HG02588 (cell line): ENCODE data around the gene ELAVL1.
A peak's percentile ranks its signal among the peaks of the same experiment; 100 is the strongest.
"Not testable (repeated sequence)": the region's sequence is repeated elsewhere in the genome, so short reads cannot be mapped to it uniquely, and the experiment has no call there.

ENCODE experiments used
- ATAC-seq: cut with Tn5 transposase; IDR thresholded peaks from one replicate; pipeline ENCODE4 v1.9.1; 2021; ENCODE audit warnings: mild to moderate bottlenecking, moderate library complexity; ENCODE audit not compliant: unreplicated experiment

The ELAVL1 gene

GRCh38 chr19:7924241-7924640, 81.2 kb downstream of the ELAVL1 start:
- no peak for ATAC-seq

- no peak for ATAC-seq
These were observed 81.9 kb downstream of the ELAVL1 start for GRCh38 chr19:7923295-7924191.

GRCh38 chr19:7922836-7923195, 82.6 kb downstream of the ELAVL1 start:
- no peak for ATAC-seq

- no peak for ATAC-seq
These were observed 83.2 kb downstream of the ELAVL1 start for GRCh38 chr19:7921967-7922835.

- no peak for ATAC-seq
These were observed 84.0 kb downstream of the ELAVL1 start for GRCh38 chr19:7921302-7921966.

GRCh38 chr19:7920519-7921301, 84.7 kb downstream of the ELAVL1 start:
- peak; percentile 39 for ATAC-seq

- ATAC-seq: peak; percentile 52
These were observed 85.6 kb downstream of the ELAVL1 start, which contains the start of gene SNAPC2 for GRCh38 chr19:7919610-7920518. Gene SNAPC2, plus strand, starts transcription at chr19:7920338. Its CDS starts 29 bp downstream, at chr19:7920367.

GRCh38 chr19:7918615-7919421, 86.6 kb downstream of the ELAVL1 start:
- ATAC-seq: no peak

- not testable (repeated sequence) for ATAC-seq
These were observed 87.3 kb downstream of the ELAVL1 start for GRCh38 chr19:7918062-7918614.

GRCh38 chr19:7917267-7918061, 88.0 kb downstream of the ELAVL1 start:
- ATAC-seq: no peak

- no peak for ATAC-seq
These were observed 88.5 kb downstream of the ELAVL1 start for GRCh38 chr19:7916955-7917266.

- no peak for ATAC-seq
These were observed 89.1 kb downstream of the ELAVL1 start for GRCh38 chr19:7916103-7916954.

GRCh38 chr19:7915250-7916102, 90.0 kb downstream of the ELAVL1 start:
- no peak for ATAC-seq

- no peak for ATAC-seq
These were observed 90.8 kb downstream of the ELAVL1 start, which contains the start of gene TGFBR3L for GRCh38 chr19:7914598-7915045. Gene TGFBR3L, plus strand, starts transcription at chr19:7914830.

GRCh38 chr19:7914099-7914498, 91.3 kb downstream of the ELAVL1 start:
- no peak for ATAC-seq

GRCh38 chr19:7913652-7914051, 91.8 kb downstream of the ELAVL1 start:
- ATAC-seq: no peak
